Suprapubic skin (tissue), 4 donors: ENCODE results near the gene REM2. TPM values are rescaled to one million over a fixed set of nuclear protein-coding genes. Genes with fewer than 3 reads are reported as not detected.

ENCODE experiments used
- DNase-seq, 2 donors: peaks; one replicate each; pipeline ENCODE4 v3.0.0-alpha.2; 2019; ENCODE audit warnings: low spot score in 2 of 2
- H3K27ac ChIP-seq: fragments of 200-600 bp; sonication (generic); one replicate; pipeline ENCODE4 v1.5.1; 2019
- H3K27me3 ChIP-seq: fragments of 200-600 bp; sonication (generic); one replicate; pipeline ENCODE4 v1.5.1; 2019
- H3K36me3 ChIP-seq: fragments of 200-600 bp; sonication (generic); one replicate; pipeline ENCODE4 v1.5.1; 2019
- H3K4me1 ChIP-seq: fragments of 200-600 bp; sonication (generic); one replicate; pipeline ENCODE4 v1.5.1; 2019
- H3K4me3 ChIP-seq: fragments of 200-600 bp; sonication (generic); one replicate; pipeline ENCODE4 v1.5.1; 2019; ENCODE audit warnings: mild to moderate bottlenecking
- H3K9me3 ChIP-seq: fragments of 200-600 bp; sonication (generic); one replicate; pipeline ENCODE4 v1.5.1; 2019
- EP300 ChIP-seq: sonication (generic); formaldehyde crosslinking; IDR thresholded peaks from one replicate; pipeline ENCODE4 v1.6.1; 2017; ENCODE audit warnings: antibody characterized with exemption
- POLR2A ChIP-seq, 2 donors: fragments of 450-650 bp; IDR thresholded peaks; one replicate each; pipeline ENCODE4 v1.6.1; 2017; ENCODE audit warnings: antibody characterized with exemption in 2 of 2, mild to moderate bottlenecking in 2 of 2, moderate library complexity in 2 of 2
- POLR2AphosphoS5 ChIP-seq, 3 donors: sonication (generic); formaldehyde crosslinking; IDR thresholded peaks; one replicate each; pipeline ENCODE4 v1.6.1; 2017; ENCODE audit warnings: antibody characterized with exemption in 3 of 3
- WGBS: methylation state at CpG from one replicate; pipeline ENCODE4 v1.1.5; 2018; 5-methylcytosine and 5-hydroxymethylcytosine counted together
- total RNA-seq, 4 donors: library from RNA; depleted of rRNA; stranded (reverse); fragments of >200 nt; gene quantifications; one replicate each; pipeline ENCODE4 v1.1.0, GENCODE V29; 2016
- TF ChIP-seq, protein P1 (sequence below), 2 donors: fragments of 200-600 bp in 1 of 2; fragments of 450-650 bp in 1 of 2; sonication (generic) in 1 of 2; IDR thresholded peaks; one replicate each; pipeline ENCODE4 v1.5.1; 2016 to 2019; ENCODE audit warnings: antibody characterized with exemption in 2 of 2, mild to moderate bottlenecking in 1 of 2, moderate library complexity in 1 of 2

REM2 gene
- total RNA-seq, 4 donors from 2014 or later, result 0.89 to 5.4 (median 1.2) TPM

DNA sequence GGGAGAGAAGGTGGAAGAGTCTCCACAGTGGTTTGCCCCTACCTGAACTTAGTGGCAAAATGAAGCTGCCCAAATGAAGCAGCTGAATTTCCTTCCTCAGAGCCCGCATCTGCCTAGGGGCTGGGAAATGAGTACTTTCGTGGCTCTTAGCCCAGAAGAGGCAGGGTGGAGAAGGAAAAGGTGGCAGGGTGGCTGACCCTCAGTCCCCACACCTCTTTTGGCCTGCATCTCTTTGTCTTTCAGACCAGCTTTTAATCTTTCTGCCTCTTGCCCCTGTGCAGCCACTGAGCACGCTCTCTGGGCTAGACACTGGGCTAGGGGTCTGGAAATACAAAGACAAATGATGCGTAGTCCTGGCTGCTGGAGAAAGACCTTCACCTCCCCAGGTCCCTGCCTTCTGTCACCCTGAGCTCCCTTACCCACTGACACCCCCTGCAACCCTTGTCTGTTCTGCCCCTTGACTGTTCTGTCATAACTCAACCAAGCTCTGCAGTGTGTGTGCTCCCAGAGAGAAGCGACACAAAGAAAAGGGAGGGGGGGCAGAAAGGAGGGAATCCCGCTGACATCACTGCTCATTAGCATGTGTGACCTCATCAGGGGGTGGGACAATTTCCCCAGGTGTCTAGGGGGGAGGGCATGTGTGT lies 371 bp upstream of the REM2 start:
- H3K4me1 ChIP-seq, result peaks cover 34% of the 10 kb centered on the region
- H3K36me3 ChIP-seq, result peaks cover 27% of the 10 kb centered on the region
- DNase-seq, result no peak
- no peak overlapping the region for H3K27ac ChIP-seq
- TF ChIP-seq, protein P1, sequence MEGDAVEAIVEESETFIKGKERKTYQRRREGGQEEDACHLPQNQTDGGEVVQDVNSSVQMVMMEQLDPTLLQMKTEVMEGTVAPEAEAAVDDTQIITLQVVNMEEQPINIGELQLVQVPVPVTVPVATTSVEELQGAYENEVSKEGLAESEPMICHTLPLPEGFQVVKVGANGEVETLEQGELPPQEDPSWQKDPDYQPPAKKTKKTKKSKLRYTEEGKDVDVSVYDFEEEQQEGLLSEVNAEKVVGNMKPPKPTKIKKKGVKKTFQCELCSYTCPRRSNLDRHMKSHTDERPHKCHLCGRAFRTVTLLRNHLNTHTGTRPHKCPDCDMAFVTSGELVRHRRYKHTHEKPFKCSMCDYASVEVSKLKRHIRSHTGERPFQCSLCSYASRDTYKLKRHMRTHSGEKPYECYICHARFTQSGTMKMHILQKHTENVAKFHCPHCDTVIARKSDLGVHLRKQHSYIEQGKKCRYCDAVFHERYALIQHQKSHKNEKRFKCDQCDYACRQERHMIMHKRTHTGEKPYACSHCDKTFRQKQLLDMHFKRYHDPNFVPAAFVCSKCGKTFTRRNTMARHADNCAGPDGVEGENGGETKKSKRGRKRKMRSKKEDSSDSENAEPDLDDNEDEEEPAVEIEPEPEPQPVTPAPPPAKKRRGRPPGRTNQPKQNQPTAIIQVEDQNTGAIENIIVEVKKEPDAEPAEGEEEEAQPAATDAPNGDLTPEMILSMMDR (IDR thresholded peaks at IDR 0.05), result no peak
- TF ChIP-seq POLR2AphosphoS5 (IDR thresholded peaks at IDR 0.05) (no peak), EP300 (no peak), POLR2A (IDR thresholded peaks at IDR 0.05) (no peak)
- 26% methylated on average over 6 of the region's 6 CpGs for WGBS
- no peak overlapping the region for H3K4me3 ChIP-seq
- no peaks in the 10 kb centered on the region for H3K27me3 ChIP-seq
- no peaks in the 10 kb centered on the region for H3K9me3 ChIP-seq

DNA sequence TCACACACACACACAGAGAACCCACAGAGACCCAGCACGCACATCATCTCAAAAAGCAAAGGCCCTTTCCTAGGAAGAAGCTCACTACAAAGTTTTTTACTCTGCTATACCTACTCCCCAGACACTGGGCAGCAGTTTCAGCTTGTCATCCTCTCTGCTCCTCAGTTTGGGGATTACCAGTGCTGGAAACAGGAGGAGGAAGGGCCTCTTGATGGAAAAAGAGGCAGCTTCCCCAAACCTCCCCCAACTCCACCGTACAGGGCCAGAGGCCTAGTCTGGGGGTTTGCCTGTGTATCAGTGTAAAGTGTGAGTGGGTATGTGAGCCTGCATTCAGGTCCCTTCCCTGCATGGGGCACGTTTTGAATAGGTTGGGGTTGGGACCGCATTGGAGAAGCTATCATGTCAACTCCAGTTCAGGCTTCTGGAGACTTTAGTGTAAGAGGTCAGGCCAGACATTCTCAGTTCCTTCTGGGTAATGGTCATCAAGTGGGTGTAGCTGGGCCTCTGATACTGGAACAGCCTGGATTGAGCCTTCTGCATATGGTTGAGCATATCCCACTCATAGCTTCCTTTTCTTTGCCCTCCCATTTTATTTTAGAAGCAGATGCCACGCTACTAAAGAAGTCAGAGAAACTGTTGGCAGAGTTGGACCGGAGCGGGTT lies 1.2 kb downstream of the REM2 start:
- no peak for DNase-seq
- Histone ChIP-seq H3K27ac (no peak overlapping the region), H3K4me1 (peaks cover 42% of the 10 kb centered on the region), H3K9me3 (no peaks in the 10 kb centered on the region), H3K27me3 (no peaks in the 10 kb centered on the region), H3K4me3 (no peak overlapping the region), H3K36me3 (peaks cover 11% of the 10 kb centered on the region)
- WGBS, result 94% methylated on average over 6 of the region's 7 CpGs
- TF ChIP-seq, protein P1 (IDR thresholded peaks at IDR 0.05), result no peak
- TF ChIP-seq POLR2A (IDR thresholded peaks at IDR 0.05) (no peak), POLR2AphosphoS5 (IDR thresholded peaks at IDR 0.05) (no peak), EP300 (no peak)

DNA sequence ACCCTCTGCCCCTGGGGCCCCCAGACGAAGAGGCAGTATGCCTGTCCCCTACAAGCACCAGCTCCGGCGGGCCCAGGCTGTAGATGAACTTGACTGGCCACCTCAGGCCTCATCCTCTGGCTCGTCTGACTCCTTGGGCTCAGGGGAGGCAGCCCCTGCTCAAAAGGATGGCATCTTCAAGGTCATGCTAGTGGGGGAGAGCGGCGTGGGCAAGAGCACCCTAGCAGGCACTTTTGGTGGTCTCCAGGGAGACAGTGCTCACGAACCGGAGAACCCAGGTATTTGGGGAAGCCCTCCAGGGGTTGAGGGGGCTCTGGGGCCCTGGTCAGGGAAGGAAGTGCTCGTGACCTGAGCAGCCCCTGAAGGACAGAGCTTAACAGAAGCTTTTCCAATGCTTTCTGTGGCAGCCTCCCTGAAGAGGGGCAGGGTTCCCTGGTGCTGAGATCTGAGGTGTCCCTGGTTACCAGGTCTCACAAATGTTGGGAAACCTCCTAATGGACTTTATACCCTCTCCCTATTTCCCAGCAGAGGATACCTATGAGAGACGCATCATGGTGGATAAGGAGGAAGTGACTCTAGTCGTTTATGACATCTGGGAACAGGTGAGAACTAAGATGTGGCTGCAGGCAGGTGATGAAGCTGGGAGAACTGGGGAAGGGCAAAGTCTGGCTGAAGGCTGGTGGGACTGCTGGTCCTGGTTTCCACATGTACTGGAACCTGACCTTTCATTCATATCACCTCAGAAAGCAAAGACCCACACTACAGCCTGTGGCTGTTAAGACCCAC lies 1.9 kb downstream of the REM2 start:
- 93% methylated on average over 10 of the region's 11 CpGs for WGBS
- H3K9me3 ChIP-seq, result no peaks in the 10 kb centered on the region

GRCh38 chr14:22885975-22886374 lies 3.0 kb downstream of the REM2 start:
- Histone ChIP-seq H3K4me3 (peak overlapping the region; percentile 55), H3K27ac (no peak overlapping the region), H3K36me3 (no peaks in the 10 kb centered on the region), H3K4me1 (peaks cover 49% of the 10 kb centered on the region), H3K9me3 (no peaks in the 10 kb centered on the region), H3K27me3 (no peaks in the 10 kb centered on the region)
- no peak for DNase-seq
- WGBS, result 75% methylated on average over 21 of the region's 21 CpGs
- TF ChIP-seq POLR2AphosphoS5 (IDR thresholded peaks at IDR 0.05), result no peak
- TF ChIP-seq POLR2A (IDR thresholded peaks at IDR 0.05), result no peak
- TF ChIP-seq, protein P1 (IDR thresholded peaks at IDR 0.05), result no peak
- no peak for TF ChIP-seq EP300

More for the DNA sequence above, 1.9 kb downstream of the REM2 start:
- Histone ChIP-seq H3K4me3 (no peak overlapping the region), H3K27ac (no peak overlapping the region), H3K36me3 (peaks cover 4% of the 10 kb centered on the region), H3K27me3 (no peaks in the 10 kb centered on the region), H3K4me1 (peaks cover 48% of the 10 kb centered on the region)
- DNase-seq, result no peak
- TF ChIP-seq POLR2AphosphoS5 (IDR thresholded peaks at IDR 0.05) (no peak), EP300 (no peak), POLR2A (IDR thresholded peaks at IDR 0.05) (no peak)
- TF ChIP-seq, protein P1 (IDR thresholded peaks at IDR 0.05), result no peak
